GM12878 (cell line): ENCODE data around the gene TMPRSS9. TPM values are rescaled to one million over a fixed set of nuclear protein-coding genes. Genes with fewer than 3 reads are reported as not detected.

Experiments
- ATAC-seq: fragments of 200-7000 bp; cut with Tn5 transposase; 3 replicates; pipeline ENCODE4 v1.9.1; 2020; ENCODE audit warnings: mild to moderate bottlenecking, moderate library complexity
- BruUV-seq: library from RNA; stranded (reverse); fragments of 400-500 nt; replicated peaks from 2 replicates; lab custom pipeline; 2021; lab: Mats Ljungman, UMichigan
- CTCF ChIA-PET: fragments of 300-600 bp; sonication (Branson Sonifier 250); formaldehyde crosslinking; extraction: SDS; loops from one replicate; lab custom pipeline; 2021; ENCODE audit warnings: inconsistent platforms; lab: Yijun Ruan, JAX
- POLR2A ChIA-PET: fragments of 350-600 bp; formaldehyde crosslinking; extraction: SDS; loops from one replicate; lab custom pipeline; 2021; ENCODE audit warnings: inconsistent platforms; lab: Charles Lee
- RAD21 ChIA-PET: fragments of 300-600 bp; sonication (Branson Sonifier 250); formaldehyde crosslinking; loops from one replicate; lab custom pipeline; 2023; ENCODE audit warnings: antibody characterized with exemption; ENCODE audit not compliant: unreplicated experiment; lab: Charles Lee
- SMC1A ChIA-PET: fragments of 300-600 bp; sonication (Branson Sonifier 250); formaldehyde crosslinking; loops from one replicate; lab custom pipeline; 2023; ENCODE audit not compliant: unreplicated experiment, uncharacterized antibody; lab: Charles Lee
- DNase-seq: peaks from one replicate; pipeline ENCODE4 v3.0.0-alpha.2; 2011; ENCODE audit warnings: low read depth, low spot score
- FAIRE-seq: peaks from 3 replicates; lab custom pipeline; 2011; peaks lifted over from hg19 to GRCh38; lab: Jason Lieb, UNC
- H2AFZ ChIP-seq: 2 replicates; pipeline ENCODE4 v1.6.0; 2011; ENCODE audit warnings: low read depth, low read length, control low read depth; ENCODE audit not compliant: control insufficient read depth
- H3K27ac ChIP-seq: 2 replicates; pipeline ENCODE4 v1.5.1; 2011; ENCODE audit warnings: control low read depth; ENCODE audit not compliant: control insufficient read depth, insufficient read depth
- H3K27me3 ChIP-seq, 2 experiments: replicated peaks in 1 of 2; 2 replicates each; pipeline versions ENCODE4 v1.6.0 to v1.6.1; 2011; ENCODE audit warnings: low read length in 1 of 2; ENCODE audit not compliant: control insufficient read depth in 2 of 2, insufficient read depth in 2 of 2
- H3K36me3 ChIP-seq, 2 experiments: 2 replicates each; pipeline ENCODE4 v1.5.1; 2011; ENCODE audit warnings: low read length in 1 of 2; ENCODE audit not compliant: control insufficient read depth in 2 of 2, insufficient read depth in 2 of 2
- H3K4me1 ChIP-seq: 2 replicates; pipeline ENCODE4 v1.6.1; 2011; ENCODE audit warnings: mild to moderate bottlenecking, low read length, moderate library complexity, mixed read lengths; ENCODE audit not compliant: control insufficient read depth, insufficient read depth
- H3K4me2 ChIP-seq: 2 replicates; pipeline ENCODE4 v1.6.0; 2011; ENCODE audit warnings: control low read depth; ENCODE audit not compliant: control insufficient read depth, insufficient read depth
- H3K4me3 ChIP-seq: fragments of 200-600 bp; sonication (generic); 2 replicates; pipeline ENCODE4 v1.5.1; 2016
- H3K79me2 ChIP-seq: 2 replicates; pipeline ENCODE4 v1.6.0; 2011; ENCODE audit warnings: low read length; ENCODE audit not compliant: control insufficient read depth, insufficient read depth
- H3K9ac ChIP-seq: 2 replicates; pipeline ENCODE4 v1.8.0; 2011; ENCODE audit warnings: low read length, control low read depth, mixed read lengths; ENCODE audit not compliant: control insufficient read depth, insufficient read depth
- H3K9me3 ChIP-seq: replicated peaks from 3 replicates; pipeline ENCODE4 v1.5.1; 2011; ENCODE audit warnings: mild to moderate bottlenecking, low read length; ENCODE audit not compliant: control insufficient read depth, insufficient read depth
- H4K20me1 ChIP-seq: 2 replicates; pipeline ENCODE4 v1.6.0; 2011; ENCODE audit not compliant: control insufficient read depth, insufficient read depth
- ATF3 ChIP-seq: IDR thresholded peaks from 2 replicates; pipeline ENCODE4 v1.6.1; 2011; ENCODE audit warnings: low read depth, mild to moderate bottlenecking, low read length, moderate library complexity, borderline replicate concordance; ENCODE audit errors: extremely low read depth
- CBFB ChIP-seq: IDR thresholded peaks from 2 replicates; pipeline ENCODE4 v1.6.1; 2016; ENCODE audit warnings: antibody characterized with exemption, low read depth
- CEBPB ChIP-seq, 2 experiments: fragments of 150-350 bp in 1 of 2; IDR thresholded peaks; 2 replicates each; pipeline ENCODE4 v1.6.1; 2012 to 2014; ENCODE audit warnings: low read depth in 2 of 2, low read length in 2 of 2, borderline replicate concordance in 1 of 2, inconsistent platforms in 1 of 2
- CHD1 ChIP-seq: IDR thresholded peaks from 2 replicates; pipeline ENCODE4 v1.6.1; 2012; ENCODE audit warnings: low read depth, low read length, improper control_type of control experiment
- MEF2A ChIP-seq: IDR thresholded peaks from 2 replicates; pipeline ENCODE4 v1.6.1; 2011; ENCODE audit warnings: low read depth, mild to moderate bottlenecking, low read length, moderate library complexity; ENCODE audit not compliant: insufficient read depth
- NR2C1 ChIP-seq: fragments of 450-650 bp; IDR thresholded peaks from 2 replicates; pipeline ENCODE4 v1.6.1; 2017; ENCODE audit warnings: antibody characterized with exemption, mild to moderate bottlenecking, moderate library complexity
- NR2F1 ChIP-seq: fragments of 450-650 bp; conservative IDR thresholded peaks from 2 replicates; pipeline ENCODE4 v1.6.1; 2017; ENCODE audit warnings: mild to moderate bottlenecking
- POLR2A ChIP-seq: IDR thresholded peaks from 2 replicates; pipeline ENCODE4 v1.6.1; 2011; ENCODE audit warnings: low read depth, mild to moderate bottlenecking, low read length
- YBX1 ChIP-seq: fragments of 450-650 bp; IDR thresholded peaks from 2 replicates; pipeline ENCODE4 v1.6.1; 2016; ENCODE audit warnings: antibody characterized with exemption
- WGBS: methylation state at CpG from one replicate; pipeline ENCODE4 v1.1.6; 2016; ENCODE audit warnings: low lambda C conversion rate; ENCODE audit not compliant: insufficient replicate concordance, insufficient coverage; ENCODE audit errors: missing lambda C conversion rate; 5-methylcytosine and 5-hydroxymethylcytosine counted together
- in situ Hi-C: fragments of 300-500 bp; cut with MboI; formaldehyde crosslinking; loops from 9 replicates; pipeline ENCODE4 v1.14.3; 2018; ENCODE audit warnings: mixed read lengths
- intact Hi-C: fragments of 100-400 bp; cut with micrococcal nuclease; formaldehyde crosslinking; loops from one replicate; pipeline ENCODE4 v1.14.2; 2022; ENCODE audit not compliant: unreplicated experiment
- polyA plus RNA-seq, 11 experiments: library from polyadenylated mRNA; depleted of rRNA in 4 of 11; unstranded in 6 of 11; stranded (reverse) in 5 of 11; fragments of >200 nt; fragmentation: Nextera tagmentation in 4 of 11; fragmentation: Illumina TruSeq in 1 of 11; extraction: Ambion mirVana in 4 of 11; extraction: Trizol in 1 of 11; gene quantifications; 1 replicate in 1 of 11; 2 replicates in 10 of 11; pipeline versions ENCODE4 v1.2.1 to v1.2.3, GENCODE V29; 2011 to 2016; ENCODE audit warnings: inconsistent platforms in 2 of 11, missing spikeins in 2 of 11, low read depth in 1 of 11
- total RNA-seq, 4 experiments: library from RNA; depleted of rRNA in 3 of 4; stranded (reverse); fragments of >200 nt in 3 of 4; fragmentation: Illumina TruSeq in 1 of 4; extraction: Trizol in 1 of 4; gene quantifications; 2 replicates each; pipeline versions ENCODE4 v1.2.1 to v1.2.3, GENCODE V29; 2013 to 2021
- TF ChIP-seq, protein P1 (sequence below): fragments of 450-650 bp; IDR thresholded peaks from 2 replicates; pipeline ENCODE4 v1.6.1; 2017; ENCODE audit warnings: mild to moderate bottlenecking, moderate library complexity
- TF ChIP-seq, protein P2 (sequence below): IDR thresholded peaks from 2 replicates; pipeline ENCODE4 v1.6.1; 2011; ENCODE audit warnings: low read depth, low read length, improper control_type of control experiment, borderline replicate concordance
- TF ChIP-seq, protein P3 (sequence below): fragments of 450-650 bp; IDR thresholded peaks from 2 replicates; pipeline ENCODE4 v1.6.1; 2014; ENCODE audit warnings: mild to moderate bottlenecking

TMPRSS9 gene
- total and polyA plus RNA-seq, 10 of the 15 experiments (the other 5 are each of a cell fraction or from before 2014, with no cell fraction given) = 0.24 TPM; not detected in 9

GRCh38 chr19:2426611-2427428, 66.8 kb downstream of the TMPRSS9 start (continued):
- TF ChIP-seq, protein P1, sequence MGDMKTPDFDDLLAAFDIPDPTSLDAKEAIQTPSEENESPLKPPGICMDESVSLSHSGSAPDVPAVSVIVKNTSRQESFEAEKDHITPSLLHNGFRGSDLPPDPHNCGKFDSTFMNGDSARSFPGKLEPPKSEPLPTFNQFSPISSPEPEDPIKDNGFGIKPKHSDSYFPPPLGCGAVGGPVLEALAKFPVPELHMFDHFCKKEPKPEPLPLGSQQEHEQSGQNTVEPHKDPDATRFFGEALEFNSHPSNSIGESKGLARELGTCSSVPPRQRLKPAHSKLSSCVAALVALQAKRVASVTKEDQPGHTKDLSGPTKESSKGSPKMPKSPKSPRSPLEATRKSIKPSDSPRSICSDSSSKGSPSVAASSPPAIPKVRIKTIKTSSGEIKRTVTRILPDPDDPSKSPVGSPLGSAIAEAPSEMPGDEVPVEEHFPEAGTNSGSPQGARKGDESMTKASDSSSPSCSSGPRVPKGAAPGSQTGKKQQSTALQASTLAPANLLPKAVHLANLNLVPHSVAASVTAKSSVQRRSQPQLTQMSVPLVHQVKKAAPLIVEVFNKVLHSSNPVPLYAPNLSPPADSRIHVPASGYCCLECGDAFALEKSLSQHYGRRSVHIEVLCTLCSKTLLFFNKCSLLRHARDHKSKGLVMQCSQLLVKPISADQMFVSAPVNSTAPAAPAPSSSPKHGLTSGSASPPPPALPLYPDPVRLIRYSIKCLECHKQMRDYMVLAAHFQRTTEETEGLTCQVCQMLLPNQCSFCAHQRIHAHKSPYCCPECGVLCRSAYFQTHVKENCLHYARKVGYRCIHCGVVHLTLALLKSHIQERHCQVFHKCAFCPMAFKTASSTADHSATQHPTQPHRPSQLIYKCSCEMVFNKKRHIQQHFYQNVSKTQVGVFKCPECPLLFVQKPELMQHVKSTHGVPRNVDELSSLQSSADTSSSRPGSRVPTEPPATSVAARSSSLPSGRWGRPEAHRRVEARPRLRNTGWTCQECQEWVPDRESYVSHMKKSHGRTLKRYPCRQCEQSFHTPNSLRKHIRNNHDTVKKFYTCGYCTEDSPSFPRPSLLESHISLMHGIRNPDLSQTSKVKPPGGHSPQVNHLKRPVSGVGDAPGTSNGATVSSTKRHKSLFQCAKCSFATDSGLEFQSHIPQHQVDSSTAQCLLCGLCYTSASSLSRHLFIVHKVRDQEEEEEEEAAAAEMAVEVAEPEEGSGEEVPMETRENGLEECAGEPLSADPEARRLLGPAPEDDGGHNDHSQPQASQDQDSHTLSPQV = no peak
- TF ChIP-seq CEBPB (IDR thresholded peaks at IDR 0.05; ENCODE audit: borderline replicate concordance in 1 of 2, low read depth in 2 of 2, low read length in 2 of 2) = no peak

GRCh38 chr19:2427429-2428320, 67.6 kb downstream of the TMPRSS9 start, which contains the start of gene TIMM13:
TIMM13 (minus strand) TSS chr19:2427586; CDS start chr19:2427533, 53 bp downstream.
- peak within 1 kb of the TSS; percentile 89 for H3K9ac ChIP-seq
- ATAC-seq (peak; percentile 95), FAIRE-seq (peak; percentile 92), DNase-seq (peak; percentile 84)
- peak within 1 kb of the TSS; percentile 85 for H3K4me2 ChIP-seq
- no peaks in the 10 kb centered on the region for H3K9me3 ChIP-seq
- ChIA-PET SMC1A (interaction anchor here (0.7 to 1.7 kb wide), 4 partner anchors 183 to 357 kb away, joined by 3 read pairs; no protein-coding TSS in a partner anchor), RAD21 (interaction anchor here (0.9 to 1.8 kb wide), 5 partner anchors 33 to 193 kb away, joined by 4 to 8 read pairs (median 5); partner anchors contain the start of genes GADD45B and PLEKHJ1), POLR2A (interaction anchor here (0.5 to 1.6 kb wide), 10 partner anchors 9 to 179 kb away, joined by 3 to 11 read pairs (median 3); partner anchors contain the start of gene LMNB2), CTCF (interaction anchor here (0.6 to 1.6 kb wide), 10 partner anchors 10 to 221 kb away, joined by 3 to 6 read pairs (median 3); partner anchors contain the start of gene PLEKHJ1)
- in situ Hi-C loops = no loop called here
- H3K36me3 ChIP-seq = peaks cover 7 to 27% of the 10 kb centered on the region in 2 experiments; a peak in 3 of 4 replicates
- H2AFZ ChIP-seq = peak within 1 kb of the TSS; percentile 95
- peaks cover 22% of the 10 kb centered on the region for H3K79me2 ChIP-seq
- peak within 1 kb of the TSS; percentile 94 for H3K4me3 ChIP-seq
- H3K27ac ChIP-seq = peak within 1 kb of the TSS; percentile 95
- 1% methylated on average over 77 of the region's 77 CpGs for WGBS
- no peaks in the 10 kb centered on the region for H3K27me3 ChIP-seq
- no TSS peak for BruUV-seq
- intact Hi-C loops = loop anchor here (1.0 kb wide), 1 partner anchor 29 kb away; the partner anchor contains the start of gene LMNB2
- peaks cover 11% of the 10 kb centered on the region for H3K4me1 ChIP-seq
- no peaks in the 10 kb centered on the region; the same call in 1 of the 2 replicates for H4K20me1 ChIP-seq
- TF ChIP-seq ATF3 (peak; percentile 94), YBX1 (no peak), CHD1 (no peak), MEF2A (0 out of 2 replicates have a peak, but pooled peaks have one; percentile 19), NR2C1 (peak; percentile 85), POLR2A (peak; percentile 87), NR2F1 (peak; percentile 98), CBFB (peak; percentile 67)
- TF ChIP-seq, protein P2, sequence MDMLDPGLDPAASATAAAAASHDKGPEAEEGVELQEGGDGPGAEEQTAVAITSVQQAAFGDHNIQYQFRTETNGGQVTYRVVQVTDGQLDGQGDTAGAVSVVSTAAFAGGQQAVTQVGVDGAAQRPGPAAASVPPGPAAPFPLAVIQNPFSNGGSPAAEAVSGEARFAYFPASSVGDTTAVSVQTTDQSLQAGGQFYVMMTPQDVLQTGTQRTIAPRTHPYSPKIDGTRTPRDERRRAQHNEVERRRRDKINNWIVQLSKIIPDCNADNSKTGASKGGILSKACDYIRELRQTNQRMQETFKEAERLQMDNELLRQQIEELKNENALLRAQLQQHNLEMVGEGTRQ = peak; percentile 95
- TF ChIP-seq, protein P3, sequence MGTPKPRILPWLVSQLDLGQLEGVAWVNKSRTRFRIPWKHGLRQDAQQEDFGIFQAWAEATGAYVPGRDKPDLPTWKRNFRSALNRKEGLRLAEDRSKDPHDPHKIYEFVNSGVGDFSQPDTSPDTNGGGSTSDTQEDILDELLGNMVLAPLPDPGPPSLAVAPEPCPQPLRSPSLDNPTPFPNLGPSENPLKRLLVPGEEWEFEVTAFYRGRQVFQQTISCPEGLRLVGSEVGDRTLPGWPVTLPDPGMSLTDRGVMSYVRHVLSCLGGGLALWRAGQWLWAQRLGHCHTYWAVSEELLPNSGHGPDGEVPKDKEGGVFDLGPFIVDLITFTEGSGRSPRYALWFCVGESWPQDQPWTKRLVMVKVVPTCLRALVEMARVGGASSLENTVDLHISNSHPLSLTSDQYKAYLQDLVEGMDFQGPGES = no peak; the same call in 1 of the 2 replicates
